Fibroblast of mammary gland (primary cell): ENCODE data around the gene PRELID1.

Experiments
- DNase-seq: peaks from one replicate; pipeline ENCODE4 v3.0.0-alpha.2; 2010; ENCODE audit warnings: low read depth
- H3K4me3 ChIP-seq: 2 replicates; pipeline ENCODE4 v1.5.1; 2011; ENCODE audit warnings: low read depth, mild to moderate bottlenecking, low read length, moderate library complexity; ENCODE audit not compliant: control insufficient read depth
- TF ChIP-seq, protein P1 (sequence below): conservative IDR thresholded peaks from 2 replicates; pipeline ENCODE4 v1.5.1; 2011; ENCODE audit warnings: low read depth, low read length, inconsistent platforms; ENCODE audit not compliant: control insufficient read depth, insufficient read depth

Gene PRELID1

DNA sequence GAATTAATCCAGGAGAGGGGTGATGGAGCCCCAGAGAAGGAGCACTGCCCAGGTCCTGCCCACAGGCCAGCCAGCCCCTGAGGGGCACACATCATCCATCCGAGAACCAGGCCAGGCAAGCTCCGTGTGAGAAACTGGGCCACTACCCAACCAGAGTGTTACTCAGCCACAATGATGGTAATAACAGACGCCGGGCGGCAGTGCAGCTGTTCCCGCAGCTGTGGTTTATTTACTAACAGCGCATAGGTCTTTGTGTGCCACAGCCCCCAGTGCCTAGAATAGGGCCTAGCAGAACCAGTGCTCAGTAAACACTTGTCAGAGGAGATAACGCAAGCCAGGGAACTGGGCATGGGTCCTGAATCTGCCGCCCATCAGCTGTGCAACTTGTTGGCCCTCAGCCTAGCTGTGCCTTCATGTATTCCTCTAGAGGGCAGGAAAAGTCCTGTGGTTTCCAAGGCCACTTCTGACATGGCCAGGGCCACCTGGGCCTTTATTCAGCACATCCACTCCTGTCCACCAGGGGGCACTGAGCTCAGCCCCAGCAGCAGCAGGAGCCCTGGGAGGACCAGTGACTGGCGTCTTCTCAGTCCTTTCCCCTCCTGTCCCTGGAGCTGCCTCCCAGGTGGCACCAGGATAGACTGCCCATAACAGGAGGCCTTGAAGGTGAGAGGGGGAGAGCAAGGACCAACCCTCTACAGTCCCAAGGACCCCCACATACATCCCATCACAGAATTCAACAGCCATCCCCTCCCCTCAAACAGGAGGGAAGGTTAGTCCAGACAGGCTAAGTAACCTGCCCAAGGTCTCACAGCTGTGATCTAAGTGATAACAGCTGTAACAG, 6.0 kb downstream of the PRELID1 start:
- TF ChIP-seq, protein P1, sequence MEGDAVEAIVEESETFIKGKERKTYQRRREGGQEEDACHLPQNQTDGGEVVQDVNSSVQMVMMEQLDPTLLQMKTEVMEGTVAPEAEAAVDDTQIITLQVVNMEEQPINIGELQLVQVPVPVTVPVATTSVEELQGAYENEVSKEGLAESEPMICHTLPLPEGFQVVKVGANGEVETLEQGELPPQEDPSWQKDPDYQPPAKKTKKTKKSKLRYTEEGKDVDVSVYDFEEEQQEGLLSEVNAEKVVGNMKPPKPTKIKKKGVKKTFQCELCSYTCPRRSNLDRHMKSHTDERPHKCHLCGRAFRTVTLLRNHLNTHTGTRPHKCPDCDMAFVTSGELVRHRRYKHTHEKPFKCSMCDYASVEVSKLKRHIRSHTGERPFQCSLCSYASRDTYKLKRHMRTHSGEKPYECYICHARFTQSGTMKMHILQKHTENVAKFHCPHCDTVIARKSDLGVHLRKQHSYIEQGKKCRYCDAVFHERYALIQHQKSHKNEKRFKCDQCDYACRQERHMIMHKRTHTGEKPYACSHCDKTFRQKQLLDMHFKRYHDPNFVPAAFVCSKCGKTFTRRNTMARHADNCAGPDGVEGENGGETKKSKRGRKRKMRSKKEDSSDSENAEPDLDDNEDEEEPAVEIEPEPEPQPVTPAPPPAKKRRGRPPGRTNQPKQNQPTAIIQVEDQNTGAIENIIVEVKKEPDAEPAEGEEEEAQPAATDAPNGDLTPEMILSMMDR = peak; percentile 87
- DNase-seq = peak; percentile 70
- no peak overlapping the region for H3K4me3 ChIP-seq

DNA sequence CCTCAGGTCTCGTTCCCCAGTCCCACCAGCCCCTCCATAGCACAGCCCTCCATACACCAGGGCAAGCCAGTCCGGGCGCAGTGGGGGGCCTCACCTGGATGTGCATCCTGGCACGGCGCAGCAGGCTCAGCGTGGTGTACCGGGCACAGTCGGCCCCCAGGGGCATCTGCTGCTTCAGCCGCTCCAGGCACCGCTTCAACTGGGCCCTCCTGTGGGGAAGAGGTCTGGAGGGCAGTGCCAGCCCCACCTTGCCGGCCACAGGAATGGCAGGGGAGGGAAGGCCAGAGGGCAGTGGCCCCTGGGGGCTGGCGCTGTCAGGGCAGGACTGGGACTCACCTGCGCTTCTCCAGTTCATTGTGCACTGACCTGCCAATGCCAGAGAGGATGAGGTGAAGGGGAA, 6.7 kb downstream of the PRELID1 start:
- peak overlapping the region; percentile 71 for H3K4me3 ChIP-seq
- DNase-seq = no peak
- TF ChIP-seq, protein P1 = no peak

- DNase-seq = no peak
Measured at GRCh38 chr5:177310757-177311391, 7.3 kb downstream of the PRELID1 start.

GRCh38 chr5:177311392-177311722, 7.8 kb downstream of the PRELID1 start:
- DNase-seq = no peak
- TF ChIP-seq, protein P1 = no peak
- H3K4me3 ChIP-seq = peak overlapping the region; percentile 71

More at GRCh38 chr5:177310757-177311391, 7.3 kb downstream of the PRELID1 start:
- TF ChIP-seq, protein P1 = no peak
- peak overlapping the region; percentile 71 for H3K4me3 ChIP-seq

GRCh38 chr5:177311723-177312648, 8.4 kb downstream of the PRELID1 start, which contains the start of gene MXD3:
Gene MXD3 (minus strand): TSS chr5:177311898. CDS start chr5:177311830, 68 bp downstream.
- H3K4me3 ChIP-seq = peak within 1 kb of the TSS; percentile 71
- TF ChIP-seq, protein P1 = no peak
- peak; percentile 91 for DNase-seq

- TF ChIP-seq, protein P1 = no peak
- peak overlapping the region; percentile 18 for H3K4me3 ChIP-seq
- peak; percentile 27 for DNase-seq
Measured at GRCh38 chr5:177312649-177313181, 9.1 kb downstream of the PRELID1 start.
